HCEC 1CT (cell line): ENCODE results near the gene ZNF670.
"Not testable (repeated sequence)": the region's sequence is repeated elsewhere in the genome, so short reads cannot be mapped to it uniquely, and the experiment has no call there.

Experiments used
- DNase-seq: peaks from one replicate; pipeline ENCODE4 v3.0.0-alpha.2; 2017

ZNF670 gene

DNA sequence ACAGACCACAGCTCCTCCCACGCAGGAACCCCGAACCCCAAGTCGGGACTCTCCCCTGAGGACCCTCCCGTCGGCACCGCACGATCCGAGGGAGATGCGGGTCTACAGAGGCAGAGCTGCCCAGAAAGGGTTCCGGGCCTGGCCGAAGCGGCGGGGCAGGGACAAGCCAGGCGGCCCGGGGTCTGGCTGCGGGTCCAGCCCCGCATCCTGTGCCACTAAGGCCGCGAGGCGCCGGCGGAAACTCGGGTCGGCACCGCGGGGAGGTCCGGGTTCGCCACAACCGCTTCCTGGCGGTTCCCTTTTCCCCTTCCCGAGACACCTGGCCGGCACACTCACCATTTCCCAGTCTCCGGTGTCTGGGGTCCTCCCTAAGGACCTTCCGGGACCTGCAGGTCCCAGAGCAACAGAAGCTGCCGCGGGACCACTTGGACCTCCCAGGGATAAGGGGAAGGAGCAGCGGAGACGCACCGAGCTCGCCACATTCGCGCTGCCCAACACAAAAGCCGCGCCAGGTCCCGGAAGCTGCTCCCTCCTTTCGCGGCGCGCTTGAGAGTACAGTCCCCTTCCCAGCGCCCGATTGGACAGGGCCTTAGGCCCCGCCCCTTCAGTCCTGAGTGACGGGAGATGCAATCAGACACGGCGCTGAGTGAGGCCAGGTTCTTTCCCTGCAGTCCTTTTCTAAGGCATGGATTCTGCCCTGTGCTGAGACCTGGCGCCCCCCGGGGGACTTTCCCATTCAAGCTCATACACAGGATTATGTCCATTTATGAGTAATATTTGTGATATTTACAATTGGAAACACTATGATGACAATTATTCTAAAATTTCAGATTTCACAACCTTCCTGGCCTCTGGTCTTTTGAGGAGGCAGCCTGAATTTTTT, at the start of gene ZNF670:
TSS of gene ZNF670 (minus strand) at position 554 of the 883 bp plus-strand sequence. CDS start at position 339, 215 bp downstream.
- peak; percentile 94 for DNase-seq

DNA sequence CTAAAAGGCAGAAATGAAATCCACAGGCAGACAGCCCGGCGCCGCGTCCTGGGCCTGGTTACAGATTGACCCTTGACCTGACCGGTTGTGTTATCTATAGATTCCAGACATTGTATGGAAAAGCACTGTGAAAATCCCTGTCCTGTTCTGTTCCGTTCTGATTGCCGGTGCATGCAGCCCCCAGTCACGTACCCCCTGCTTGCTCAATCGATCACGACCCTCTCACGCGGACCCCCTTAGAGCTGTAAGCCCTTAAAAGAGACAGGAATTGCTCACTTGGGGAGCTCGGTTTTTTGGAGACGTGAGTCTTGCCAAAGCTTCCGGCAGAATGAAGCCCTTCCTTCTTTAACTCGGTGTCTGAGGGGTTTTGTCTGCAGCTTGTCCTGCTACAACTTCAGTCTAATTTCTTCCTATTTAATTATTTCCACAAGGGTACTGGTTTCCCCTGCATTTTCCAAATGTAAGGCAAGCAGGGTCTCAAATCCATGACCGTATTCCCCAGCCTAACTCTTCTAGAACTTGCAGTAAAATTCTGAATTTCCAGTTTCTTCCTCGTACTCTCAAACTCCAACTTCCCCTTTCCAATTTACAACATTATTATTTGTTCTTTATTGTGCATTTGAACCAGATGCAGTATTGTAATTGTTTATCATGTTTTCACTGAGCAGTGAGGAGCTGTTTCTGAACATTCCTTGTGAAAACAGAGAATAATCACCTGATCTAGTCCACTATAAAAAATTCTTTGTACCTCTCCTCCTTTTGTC, 49.1 kb upstream of the ZNF670 start:
- not testable (repeated sequence) for DNase-seq

DNA sequence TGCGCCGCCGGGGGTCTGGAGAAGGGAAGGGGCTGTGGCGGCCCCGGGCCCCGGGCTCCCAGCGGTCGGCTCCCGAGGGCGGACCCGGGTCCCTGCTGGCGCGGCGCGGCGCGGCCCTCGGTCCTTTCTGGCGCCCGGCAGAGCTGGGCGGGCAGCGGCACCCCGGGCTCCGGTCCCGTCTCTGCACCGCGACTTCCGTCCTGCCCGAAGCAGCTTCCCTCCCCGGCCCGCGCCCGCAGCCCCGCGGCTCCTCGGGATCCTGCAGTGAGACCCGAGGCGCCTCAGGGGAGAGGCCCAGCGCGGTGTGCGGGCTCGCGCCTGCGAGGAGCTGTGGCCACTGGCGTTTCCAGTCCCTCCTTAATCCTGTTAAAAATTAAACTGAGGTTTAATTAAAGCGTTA, 48.0 kb upstream of the ZNF670 start:
- not testable (repeated sequence) for DNase-seq

DNA sequence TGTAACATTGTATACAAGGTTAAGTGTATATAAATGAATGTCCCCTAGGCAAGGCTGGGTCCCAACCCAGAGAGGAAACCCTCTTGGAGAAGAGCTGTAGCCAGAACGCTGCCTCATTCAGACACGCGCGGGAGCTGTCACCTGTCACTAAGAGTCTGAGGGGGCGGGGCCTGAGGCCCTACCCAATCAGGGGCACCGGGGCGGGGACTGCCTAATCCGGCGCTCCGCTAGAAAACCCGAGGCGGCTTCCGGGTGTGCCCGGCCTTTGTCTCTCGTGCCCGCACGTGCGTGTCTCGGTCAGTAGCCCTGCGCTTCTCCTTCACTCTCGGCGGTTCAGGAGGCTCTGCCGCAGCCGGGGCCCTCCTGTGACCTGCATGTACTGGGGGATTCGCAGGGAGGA, 47.6 kb upstream of the ZNF670 start:
- not testable (repeated sequence) for DNase-seq

DNA sequence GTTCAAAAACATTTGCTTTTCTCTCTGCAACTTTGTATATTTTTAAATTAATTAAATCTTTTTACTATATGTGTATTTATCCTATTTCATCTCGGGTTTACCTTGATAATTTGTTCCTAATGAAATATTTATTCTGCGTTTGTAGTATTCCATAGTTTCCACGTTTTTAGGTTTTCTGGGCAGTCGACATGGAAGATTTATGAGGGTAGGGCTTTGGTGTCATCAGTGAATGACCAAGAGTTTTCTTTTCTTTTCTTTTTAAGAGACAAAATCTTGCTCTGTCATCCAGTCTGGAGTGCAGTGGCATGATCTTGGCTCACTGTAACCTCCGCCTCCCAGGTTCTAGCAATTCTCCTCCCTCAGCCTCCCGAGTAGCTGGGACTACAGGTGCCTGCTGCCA, 42.8 kb upstream of the ZNF670 start:
- no peak for DNase-seq

DNA sequence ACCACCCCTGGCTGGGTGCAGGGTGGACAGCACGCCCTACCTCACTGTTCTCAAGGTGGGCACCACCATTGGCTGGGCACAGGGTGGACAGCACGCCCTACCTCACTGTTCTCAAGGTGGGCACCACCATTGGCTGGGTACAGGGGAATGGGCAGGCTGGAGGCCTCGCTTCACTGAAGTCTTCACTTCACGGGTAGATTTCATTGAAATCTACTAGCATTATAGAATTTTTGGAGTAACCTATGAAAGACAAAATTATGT, 41.7 kb upstream of the ZNF670 start:
- DNase-seq = not testable (repeated sequence)

DNA sequence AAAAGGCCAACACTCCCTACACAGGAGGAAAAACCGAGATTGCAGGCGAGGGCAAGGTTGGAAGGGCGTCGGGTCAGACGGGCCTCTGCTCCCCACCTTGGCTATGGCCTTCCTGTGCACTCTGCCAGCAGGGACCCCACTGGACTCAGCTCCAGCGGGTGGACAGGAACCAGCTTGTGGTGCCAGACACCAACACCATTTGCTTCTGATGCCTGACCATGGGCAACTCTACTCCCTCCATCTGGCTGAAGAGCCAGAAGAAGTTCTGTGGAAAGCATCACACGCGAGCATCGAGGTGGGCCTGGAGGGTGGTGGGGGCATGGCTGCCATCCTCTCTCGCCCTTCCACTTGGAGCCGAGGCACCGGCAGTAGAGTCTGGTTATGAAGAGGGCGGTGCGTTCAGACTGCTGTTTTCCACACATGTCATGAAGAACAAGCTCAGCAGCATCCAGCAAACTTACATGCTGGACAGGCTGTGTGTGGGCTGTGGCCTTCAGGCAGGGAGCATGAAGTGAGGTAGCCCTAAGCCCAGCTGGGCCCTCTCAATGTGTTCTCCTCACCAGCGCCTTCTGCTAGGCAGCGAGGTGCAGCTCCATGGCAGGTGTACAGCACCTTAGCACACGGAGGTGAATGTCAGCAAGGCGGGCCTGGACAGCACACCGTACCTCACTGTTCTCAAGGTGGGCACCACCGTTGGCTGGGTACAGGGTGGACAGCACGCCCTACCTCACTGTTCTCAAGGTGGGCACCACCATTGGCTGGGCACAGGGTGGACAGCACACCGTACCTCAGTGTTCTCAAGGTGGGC, 41.2 kb upstream of the ZNF670 start:
- no peak for DNase-seq

DNA sequence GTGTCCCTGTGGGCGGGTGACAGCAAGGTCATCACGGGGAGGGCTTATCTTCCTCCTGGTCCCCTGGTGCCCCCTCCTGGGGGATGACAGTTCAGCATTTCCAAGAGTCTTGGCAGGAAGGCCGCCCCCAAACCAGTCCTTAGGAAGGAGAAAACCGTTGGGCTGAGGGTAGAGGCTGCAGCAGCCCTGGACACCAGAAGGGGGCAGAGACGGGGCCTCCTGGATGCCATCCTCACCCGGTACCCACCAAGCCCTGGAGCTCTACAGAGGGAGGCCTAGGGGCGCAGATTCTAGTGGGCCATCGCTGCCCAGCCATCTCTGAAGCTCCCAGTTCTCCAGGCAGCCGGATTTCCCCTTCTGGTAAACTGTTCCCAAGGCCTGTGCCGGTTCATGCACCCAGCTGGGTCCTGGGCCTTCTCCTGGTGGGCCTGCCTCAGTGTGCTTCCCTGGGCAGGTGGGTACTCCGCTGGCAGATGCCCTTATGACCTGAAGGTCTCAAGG, 40.4 kb upstream of the ZNF670 start:
- DNase-seq = no peak

DNA sequence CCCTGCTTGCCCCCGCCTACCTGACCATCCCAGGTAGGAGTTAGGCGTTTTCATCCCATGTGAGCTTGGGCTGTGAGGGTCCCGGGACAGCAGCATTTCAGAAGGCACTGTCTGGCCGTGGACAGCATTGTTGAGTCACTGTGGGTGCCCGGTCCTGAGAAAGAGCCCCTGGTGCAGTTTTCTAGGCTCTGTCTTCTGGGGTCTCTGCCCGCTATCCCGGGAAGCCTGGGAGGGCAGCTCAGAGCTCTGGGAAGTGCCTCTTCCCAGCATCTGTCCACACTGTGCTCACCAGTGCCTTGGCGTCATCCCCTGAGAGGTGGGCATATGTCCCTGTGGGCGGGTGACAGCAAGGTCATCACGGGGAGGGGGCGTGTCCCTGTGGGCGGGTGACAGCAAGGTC, 36.9 kb upstream of the ZNF670 start:
- DNase-seq = no peak

DNA sequence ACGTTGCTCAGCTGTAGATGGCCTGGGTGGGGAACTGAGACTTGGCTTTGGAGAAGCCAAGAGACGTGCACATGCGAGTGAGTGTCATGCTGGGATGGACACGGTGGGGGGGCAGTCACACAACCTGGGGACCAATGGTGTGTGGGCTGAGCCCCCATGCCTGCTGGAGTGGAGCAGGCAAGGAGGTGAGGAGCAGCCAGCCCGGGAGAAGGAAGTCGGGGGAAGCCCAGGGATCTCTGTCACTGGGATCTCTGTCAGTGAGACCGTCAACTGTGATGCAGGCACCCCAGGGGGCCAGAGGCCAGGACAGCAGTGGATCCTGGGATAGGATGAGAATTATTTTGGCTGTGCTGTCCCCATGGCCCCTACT, 36.5 kb upstream of the ZNF670 start:
- DNase-seq = no peak

DNA sequence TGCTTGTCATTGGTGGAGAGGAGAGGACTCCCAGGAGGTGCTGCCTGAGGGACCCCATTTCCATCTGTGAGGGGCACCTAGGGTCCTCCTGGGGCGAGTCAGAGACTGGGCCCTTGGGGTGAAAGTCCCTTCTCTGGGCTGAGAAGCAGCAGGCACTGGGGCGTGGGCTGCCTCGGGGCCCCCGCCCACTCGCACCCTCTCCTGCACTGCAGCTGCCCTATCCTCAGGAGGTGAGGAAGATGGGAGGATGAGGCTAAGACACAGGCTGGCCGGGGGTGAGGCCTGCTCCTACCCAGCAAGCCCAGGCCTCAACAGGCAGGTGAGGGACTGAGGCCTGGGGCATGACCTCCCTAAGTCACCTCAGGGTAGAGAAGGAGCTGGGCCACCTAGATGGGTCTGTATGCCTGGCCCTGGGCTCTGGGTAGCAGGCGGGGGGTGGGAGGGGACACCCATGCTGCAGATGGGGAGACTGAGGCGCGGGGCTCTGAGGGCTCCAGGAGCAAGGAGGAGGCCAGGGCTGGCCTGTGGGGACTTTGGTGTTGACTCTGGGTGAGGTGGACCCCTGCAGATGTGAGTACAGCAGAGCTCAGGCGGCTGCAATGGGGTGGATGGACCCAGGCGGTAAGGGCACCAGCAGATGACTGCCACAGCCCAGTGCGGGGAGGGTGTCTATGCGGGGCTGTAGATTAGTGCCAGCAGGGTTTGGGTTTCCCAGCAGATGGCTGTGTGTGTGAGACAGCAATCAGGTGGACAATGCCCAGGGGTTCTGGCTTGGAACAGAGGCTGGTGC, 35.9 kb upstream of the ZNF670 start:
- no peak for DNase-seq

DNA sequence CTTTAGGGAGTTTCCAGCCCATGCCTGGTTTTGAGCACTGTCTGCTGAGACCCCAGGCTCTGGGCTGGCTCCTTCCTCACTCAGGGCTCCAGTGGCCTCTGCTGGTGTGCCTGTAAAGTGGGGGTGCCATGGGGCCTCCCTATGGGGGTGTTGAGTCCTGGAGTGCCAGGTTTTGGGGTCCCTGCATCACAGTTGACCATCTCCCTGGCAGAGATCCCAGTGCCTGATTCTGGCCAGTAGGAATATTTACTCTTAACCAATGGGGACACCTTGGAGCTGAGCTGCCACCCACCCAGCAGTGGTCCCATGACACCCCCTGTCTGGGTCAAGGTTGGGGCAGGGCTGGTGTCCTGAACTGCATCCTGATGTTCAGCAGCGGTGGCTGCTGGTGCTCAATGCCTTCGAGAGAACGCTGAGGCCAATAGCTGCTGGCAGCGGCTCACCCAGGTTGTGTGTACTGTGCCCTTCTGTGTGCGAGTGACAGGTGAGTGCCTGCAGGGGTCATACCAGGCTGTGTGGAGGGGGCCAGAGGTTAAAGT, 35.2 kb upstream of the ZNF670 start:
- DNase-seq = no peak

DNA sequence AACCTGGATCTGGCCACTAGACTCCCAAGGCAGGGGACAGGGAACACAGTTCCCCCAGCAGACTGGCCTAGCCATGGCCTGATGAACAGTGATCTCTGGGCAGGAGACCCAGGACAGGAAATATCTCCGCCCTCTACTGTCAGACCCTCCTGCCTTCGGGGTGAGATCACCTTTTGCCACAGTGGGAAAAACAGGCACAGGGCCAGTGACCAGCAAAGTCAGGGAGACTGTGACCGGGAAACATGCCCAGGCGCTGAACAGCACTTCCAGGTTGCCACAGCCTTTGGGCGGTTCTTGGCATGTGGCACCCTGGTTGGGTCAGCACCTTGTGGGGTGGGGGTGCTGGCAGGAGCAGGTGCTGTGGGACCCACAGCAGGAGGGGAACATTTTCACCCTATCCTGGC, 34.5 kb upstream of the ZNF670 start:
- DNase-seq = no peak

DNA sequence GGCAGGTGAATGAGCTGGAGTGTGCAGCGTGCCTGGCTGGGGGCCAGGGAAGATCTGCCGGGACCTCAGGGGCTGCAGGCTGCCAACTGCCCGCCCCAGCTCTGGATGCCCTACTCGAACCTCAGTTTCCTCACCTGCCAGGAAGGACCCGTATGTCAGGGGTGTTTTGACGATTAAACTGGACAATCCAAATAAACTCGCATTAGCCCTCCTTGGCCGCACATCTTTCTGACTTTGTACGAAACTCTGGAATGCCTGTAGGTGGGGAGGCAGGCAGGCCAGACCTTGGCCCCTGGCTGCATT, 33.8 kb upstream of the ZNF670 start:
- no peak for DNase-seq

DNA sequence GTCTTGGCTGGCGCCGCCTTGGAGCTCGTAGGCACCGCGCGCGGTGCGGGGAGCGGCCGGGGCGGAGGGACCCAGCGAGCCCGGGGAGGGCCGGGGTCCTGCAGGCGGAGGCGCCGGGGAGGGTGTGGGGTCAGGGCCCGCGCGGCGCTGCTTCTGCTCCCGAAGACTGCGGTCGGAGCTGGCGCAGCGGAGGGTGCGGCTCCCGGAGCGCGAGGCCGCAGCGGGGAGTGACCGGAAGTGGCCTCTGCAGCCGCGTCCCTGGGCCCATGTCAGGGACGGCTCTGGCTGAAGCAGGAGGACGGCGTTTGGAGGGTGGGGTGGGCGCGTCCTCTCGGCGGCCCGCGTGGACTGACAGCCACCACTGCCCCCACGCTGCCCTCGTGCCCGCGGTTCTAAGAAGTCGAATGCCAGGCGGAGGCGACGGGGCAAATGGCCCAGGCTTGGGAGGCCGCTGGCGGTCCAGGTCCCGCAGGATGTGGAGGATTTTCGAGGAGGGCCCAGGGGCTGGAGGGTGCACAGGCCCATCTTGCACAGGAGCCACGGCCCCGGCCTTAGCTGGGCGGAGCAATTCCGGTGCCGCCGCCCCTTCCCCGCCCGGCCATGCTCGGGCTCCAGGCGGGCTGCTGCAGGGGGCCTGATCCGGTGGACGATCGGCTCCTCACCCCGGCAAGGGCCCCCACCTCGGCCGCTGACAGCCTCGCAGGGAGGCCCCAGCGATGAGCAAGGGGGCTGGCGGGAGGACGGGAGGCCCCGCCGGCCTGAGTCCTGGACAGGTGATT, 33.3 kb upstream of the ZNF670 start:
- DNase-seq = peak; percentile 44

DNA sequence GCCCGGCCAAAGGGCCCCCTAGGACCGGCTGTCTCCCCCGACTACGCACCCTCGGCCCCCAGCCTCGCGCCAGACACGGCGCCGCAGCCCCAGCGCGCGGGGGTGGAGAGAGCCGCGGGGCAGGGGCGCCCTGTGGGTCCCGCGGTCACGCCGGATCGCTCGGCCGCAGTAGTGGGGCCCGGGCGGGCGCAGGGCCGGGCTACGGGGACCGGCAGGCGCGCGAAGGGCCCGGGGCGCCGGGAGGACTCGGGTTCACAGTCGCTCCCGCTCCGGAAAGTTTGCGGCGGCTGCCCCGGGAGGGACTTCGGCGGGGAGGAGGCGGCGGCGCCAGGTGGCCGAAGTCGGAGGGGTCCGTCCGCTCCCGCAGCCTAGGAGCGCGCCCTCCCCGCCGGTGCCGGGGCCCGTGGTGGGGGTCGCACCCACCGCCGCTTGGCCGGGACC, 32.7 kb upstream of the ZNF670 start:
- no peak for DNase-seq

DNA sequence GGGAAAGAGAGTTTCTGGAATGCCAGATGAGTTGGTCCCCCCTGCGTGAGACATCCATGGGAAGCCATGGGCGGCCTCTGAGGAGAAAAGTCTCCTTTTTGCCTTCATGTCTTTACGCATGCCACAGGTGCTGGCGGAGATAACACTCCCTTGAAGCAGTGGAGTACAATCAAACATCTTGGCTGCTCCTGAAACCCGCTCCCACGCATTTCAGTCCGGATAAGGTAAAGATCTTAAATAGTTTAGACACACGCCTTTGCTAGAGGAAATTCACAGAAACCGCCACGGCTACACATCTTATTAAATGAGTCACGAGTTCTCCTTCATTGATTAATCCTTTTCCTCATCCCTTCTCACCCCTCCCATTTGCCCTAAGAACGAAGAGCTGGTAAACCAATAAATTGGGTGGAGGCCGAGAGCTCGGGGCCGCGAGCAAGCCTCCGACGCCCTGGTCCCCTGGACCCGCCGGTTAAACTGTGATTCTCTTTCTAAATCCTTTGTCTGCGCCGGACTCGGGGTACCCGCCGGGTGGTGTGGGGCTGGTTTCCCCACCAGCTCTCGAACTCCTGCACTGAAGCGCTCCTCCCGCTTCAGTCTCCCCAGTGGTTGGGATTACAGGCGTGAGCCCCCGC, 32.1 kb upstream of the ZNF670 start:
- no peak for DNase-seq

DNA sequence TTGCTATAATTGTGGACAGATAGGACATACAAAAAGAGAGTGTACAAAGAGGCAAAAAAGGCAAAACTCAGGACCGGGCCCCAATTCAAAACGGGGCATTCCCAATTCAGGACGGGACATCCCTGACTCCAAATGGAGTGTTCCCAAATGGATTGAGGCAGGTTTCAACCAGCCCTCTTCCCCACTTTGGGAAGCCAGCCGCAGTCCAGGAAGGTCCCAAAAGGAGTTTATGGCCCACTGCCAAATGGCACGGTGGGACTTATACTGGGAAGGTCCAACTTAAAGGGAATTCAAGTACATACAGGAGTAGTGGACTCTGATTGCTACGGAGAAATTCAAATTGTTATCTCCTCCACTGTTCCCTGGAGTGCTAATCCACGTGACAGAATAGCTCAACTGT, 29.1 kb upstream of the ZNF670 start:
- DNase-seq = no peak

DNA sequence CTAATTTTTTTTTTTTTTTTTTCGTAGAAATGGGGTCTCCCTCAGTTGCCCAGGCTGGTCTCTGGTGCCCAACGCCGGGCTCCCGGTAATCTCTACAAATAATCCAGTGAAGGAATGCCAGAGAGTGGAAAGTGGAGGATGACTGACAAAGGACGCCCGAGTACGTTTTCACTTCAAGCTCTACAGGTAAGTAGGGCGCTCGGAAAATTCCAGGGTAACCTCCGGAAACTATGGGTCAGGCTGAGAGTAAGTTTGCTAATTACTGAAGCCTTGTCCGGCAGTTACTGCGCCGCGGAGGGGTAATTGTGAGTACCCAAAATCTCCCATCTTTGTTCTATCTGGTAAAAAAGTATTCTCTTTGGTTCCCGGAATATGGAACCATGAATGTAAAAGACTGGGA, 27.4 kb upstream of the ZNF670 start:
- no peak for DNase-seq

DNA sequence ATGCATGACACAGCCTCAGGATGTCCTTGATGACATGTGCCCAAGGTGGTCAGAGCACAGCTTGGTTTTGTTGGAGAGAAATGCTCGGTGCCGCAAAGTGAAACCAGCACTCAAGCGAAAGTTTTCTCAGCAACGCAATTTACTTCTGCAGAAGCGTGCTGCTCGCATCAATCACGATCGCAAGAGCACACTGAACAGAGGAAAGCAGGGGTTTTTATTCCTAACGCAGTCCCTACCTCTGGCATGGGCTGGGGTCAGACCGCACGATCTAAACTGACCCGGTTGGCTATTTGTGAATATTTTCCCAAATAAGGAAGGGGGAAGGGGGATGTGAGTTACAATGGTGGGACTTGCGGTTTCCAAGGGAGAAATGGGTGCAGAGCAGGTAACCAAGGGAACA, 26.4 kb upstream of the ZNF670 start:
- no peak for DNase-seq
